ENCODE results near the gene SLC7A6OS. TPM values are rescaled to one million over a fixed set of nuclear protein-coding genes. Genes with fewer than 3 reads are reported as not detected.

SLC7A6OS gene
- total and polyA plus RNA-seq, 4 experiments from 2014 or later: 22.4 to 55.8 (median 38.6) TPM

- Histone ChIP-seq H3K9me3 (ENCODE audit: control insufficient read depth in 1 of 2, low read length in 2 of 2) (no peaks in the 10 kb centered on the region), H3K36me3 (ENCODE audit: insufficient read depth, low read length) (peaks cover 13% of the 10 kb centered on the region), H3K27me3 (ENCODE audit: insufficient read depth, low read length) (no peaks in the 10 kb centered on the region), H3K4me3 (ENCODE audit: low read length in 2 of 2) (no peak overlapping the region), H3K27ac (ENCODE audit: low read depth, low read length) (no peak overlapping the region), H3K4me1 (ENCODE audit: insufficient read depth, low read length) (peaks cover 16% of the 10 kb centered on the region)
- Mint-ChIP-seq H3K27me3 (no peaks in the 10 kb centered on the region), H3K9me3 (no peaks in the 10 kb centered on the region), H3K4me3 (no peak overlapping the region), H3K4me1 (peaks cover 8 to 19% (median 16%) of the 10 kb centered on the region in 4 donors), H3K27ac (peak overlapping the region in 3 of 7 donors; percentile 5 to 89 (median 79)), H3K36me3 (peaks cover 26 to 46% of the 10 kb centered on the region in 2 donors)
- intact Hi-C loops (cut with micrococcal nuclease): no loop called here
- CTCF ChIA-PET (ENCODE audit: partially characterized antibody): interaction anchor here (0.7 to 18.1 kb wide), 2 partner anchors 72 to 838 kb away, joined by 3 to 575 read pairs; partner anchors contain the start of gene SLC7A6
- no peak for DNase-seq
- POLR2A ChIA-PET (ENCODE audit: partially characterized antibody): interaction anchor here (1.1 kb wide), 1 partner anchor 70 kb away, joined by 4 read pairs; no protein-coding TSS in a partner anchor
Observed at GRCh38 chr16:68332411-68333121, 21.8 kb upstream of the SLC7A6OS start.

- intact Hi-C loops (cut with micrococcal nuclease): no loop called here
- Mint-ChIP-seq H3K27ac (peak overlapping the region in 3 of 7 donors; percentile 5 to 89 (median 47)), H3K9me3 (no peaks in the 10 kb centered on the region), H3K36me3 (peaks cover 25 to 43% of the 10 kb centered on the region in 2 donors), H3K4me1 (peaks cover 11 to 19% (median 16%) of the 10 kb centered on the region in 4 donors), H3K27me3 (no peaks in the 10 kb centered on the region), H3K4me3 (no peak overlapping the region)
- peaks cover 16% of the 10 kb centered on the region for H3K4me1 ChIP-seq (ENCODE audit: insufficient read depth, low read length)
- no peaks in the 10 kb centered on the region for H3K9me3 ChIP-seq (ENCODE audit: control insufficient read depth in 1 of 2, low read length in 2 of 2)
- no peaks in the 10 kb centered on the region for H3K27me3 ChIP-seq (ENCODE audit: insufficient read depth, low read length)
- ChIA-PET CTCF (ENCODE audit: partially characterized antibody) (interaction anchor here (18.1 kb wide), 1 partner anchor 71 kb away, joined by 575 read pairs; the partner anchor contains the start of gene SLC7A6), POLR2A (ENCODE audit: partially characterized antibody) (interaction anchor here (1.1 kb wide), 1 partner anchor 69 kb away, joined by 4 read pairs; no protein-coding TSS in a partner anchor)
- no peak overlapping the region for H3K4me3 ChIP-seq (ENCODE audit: low read length in 2 of 2)
- peaks cover 7% of the 10 kb centered on the region for H3K36me3 ChIP-seq (ENCODE audit: insufficient read depth, low read length)
- no peak for DNase-seq
- H3K27ac ChIP-seq (ENCODE audit: low read depth, low read length): no peak overlapping the region
Observed at GRCh38 chr16:68331879-68332410, 21.2 kb upstream of the SLC7A6OS start.

- Histone ChIP-seq H3K4me3 (ENCODE audit: low read length in 2 of 2) (no peak overlapping the region), H3K27me3 (ENCODE audit: insufficient read depth, low read length) (no peaks in the 10 kb centered on the region), H3K36me3 (ENCODE audit: insufficient read depth, low read length) (peaks cover 16% of the 10 kb centered on the region), H3K4me1 (ENCODE audit: insufficient read depth, low read length) (peaks cover 16% of the 10 kb centered on the region), H3K27ac (ENCODE audit: low read depth, low read length) (no peak overlapping the region), H3K9me3 (ENCODE audit: control insufficient read depth in 1 of 2, low read length in 2 of 2) (no peaks in the 10 kb centered on the region)
- Mint-ChIP-seq H3K9me3 (no peaks in the 10 kb centered on the region), H3K36me3 (peaks cover 18 to 45% of the 10 kb centered on the region in 2 donors), H3K27me3 (no peaks in the 10 kb centered on the region), H3K4me3 (no peak overlapping the region), H3K27ac (peak overlapping the region in 6 of 7 donors; percentile 5 to 39 (median 14)), H3K4me1 (peaks cover 8 to 19% (median 14%) of the 10 kb centered on the region in 4 donors)
- POLR2A ChIA-PET (ENCODE audit: partially characterized antibody): interaction anchor here (0.6 to 4.1 kb wide), 9 partner anchors 43 to 745 kb away, joined by 3 to 70 read pairs (median 4); partner anchors contain the start of genes PLA2G15 and SLC7A6
- intact Hi-C loops (cut with micrococcal nuclease): loop anchor here (1.0 kb wide), 3 partner anchors 18 to 89 kb away; partner anchors contain the start of gene PRMT7
- DNase-seq: no peak
- CTCF ChIA-PET (ENCODE audit: partially characterized antibody): interaction anchor here (0.6 to 18.1 kb wide), 35 partner anchors 10 to 288 kb away, joined by 3 to 575 read pairs (median 6); partner anchors contain the start of genes PLA2G15, PRMT7, SLC7A6 and SLC7A6OS
Observed at GRCh38 chr16:68328860-68329390, 18.2 kb upstream of the SLC7A6OS start.

GRCh38 chr16:68328151-68328859 lies 17.6 kb upstream of the SLC7A6OS start:
- intact Hi-C loops (cut with micrococcal nuclease): loop anchor here (1.0 kb wide), 3 partner anchors 17 to 88 kb away; partner anchors contain the start of gene PRMT7
- ChIA-PET CTCF (ENCODE audit: partially characterized antibody) (interaction anchor here (0.6 to 18.1 kb wide), 36 partner anchors 10 to 287 kb away, joined by 3 to 575 read pairs (median 6); partner anchors contain the start of genes PLA2G15, PRMT7, SLC7A6 and SLC7A6OS), POLR2A (ENCODE audit: partially characterized antibody) (interaction anchor here (0.6 to 4.1 kb wide), 10 partner anchors 17 to 744 kb away, joined by 3 to 70 read pairs (median 4); partner anchors contain the start of genes PRMT7, SLC7A6 and SLC7A6OS)
- Histone ChIP-seq H3K36me3 (ENCODE audit: insufficient read depth, low read length) (peaks cover 16% of the 10 kb centered on the region), H3K9me3 (ENCODE audit: control insufficient read depth in 1 of 2, low read length in 2 of 2) (no peaks in the 10 kb centered on the region), H3K4me1 (ENCODE audit: insufficient read depth, low read length) (peaks cover 16% of the 10 kb centered on the region), H3K4me3 (ENCODE audit: low read length in 2 of 2) (no peak overlapping the region), H3K27me3 (ENCODE audit: insufficient read depth, low read length) (no peaks in the 10 kb centered on the region), H3K27ac (ENCODE audit: low read depth, low read length) (no peak overlapping the region)
- Mint-ChIP-seq H3K36me3 (peaks cover 18 to 48% of the 10 kb centered on the region in 2 donors), H3K27ac (peak overlapping the region; percentile 5 to 88 (median 19)), H3K27me3 (no peaks in the 10 kb centered on the region), H3K4me1 (peaks cover 8 to 19% (median 14%) of the 10 kb centered on the region in 4 donors), H3K4me3 (no peak overlapping the region), H3K9me3 (no peaks in the 10 kb centered on the region)
- DNase-seq: peak; percentile 77 to 83 (median 78)

- Mint-ChIP-seq H3K9me3 (no peaks in the 10 kb centered on the region), H3K4me3 (no peak overlapping the region), H3K27me3 (no peaks in the 10 kb centered on the region), H3K36me3 (peaks cover 23 to 45% of the 10 kb centered on the region in 2 donors), H3K27ac (peak overlapping the region in 1 of 7 donors; percentile 50), H3K4me1 (peaks cover 5 to 10% (median 8%) of the 10 kb centered on the region in 4 donors)
- Histone ChIP-seq H3K36me3 (ENCODE audit: insufficient read depth, low read length) (peaks cover 14% of the 10 kb centered on the region), H3K4me3 (ENCODE audit: low read length in 2 of 2) (no peak overlapping the region), H3K9me3 (ENCODE audit: control insufficient read depth in 1 of 2, low read length in 2 of 2) (no peaks in the 10 kb centered on the region), H3K4me1 (ENCODE audit: insufficient read depth, low read length) (peaks cover 9% of the 10 kb centered on the region), H3K27ac (ENCODE audit: low read depth, low read length) (no peak overlapping the region), H3K27me3 (ENCODE audit: insufficient read depth, low read length) (no peaks in the 10 kb centered on the region)
- POLR2A ChIA-PET (ENCODE audit: partially characterized antibody): interaction anchor here (1.3 to 1.8 kb wide), 3 partner anchors 14 to 80 kb away, joined by 3 to 6 read pairs (median 6); partner anchors contain the start of genes PRMT7, SLC7A6 and SLC7A6OS
- CTCF ChIA-PET (ENCODE audit: partially characterized antibody): interaction anchor here (0.6 to 18.1 kb wide), 5 partner anchors 16 to 64 kb away, joined by 3 to 575 read pairs (median 3); partner anchors contain the start of gene SLC7A6
- DNase-seq: no peak
- intact Hi-C loops (cut with micrococcal nuclease): no loop called here
Observed at GRCh38 chr16:68324780-68325357, 14.1 kb upstream of the SLC7A6OS start.

- no peak overlapping the region for H3K4me3 Mint-ChIP-seq
- H3K27me3 ChIP-seq (ENCODE audit: insufficient read depth, low read length): no peaks in the 10 kb centered on the region
- no peaks in the 10 kb centered on the region for H3K9me3 ChIP-seq (ENCODE audit: control insufficient read depth in 1 of 2, low read length in 2 of 2)
- H3K36me3 ChIP-seq (ENCODE audit: insufficient read depth, low read length): peaks cover 19% of the 10 kb centered on the region
- H3K4me1 Mint-ChIP-seq: peaks cover 5 to 13% (median 9%) of the 10 kb centered on the region in 4 donors
- H3K27me3 Mint-ChIP-seq: no peaks in the 10 kb centered on the region
- CTCF ChIA-PET (ENCODE audit: partially characterized antibody): interaction anchor here (0.9 to 18.1 kb wide), 2 partner anchors 34 to 64 kb away, joined by 3 to 575 read pairs; partner anchors contain the start of gene SLC7A6
- peaks cover 9% of the 10 kb centered on the region for H3K4me1 ChIP-seq (ENCODE audit: insufficient read depth, low read length)
- POLR2A ChIA-PET (ENCODE audit: partially characterized antibody): interaction anchor here (1.3 to 1.8 kb wide), 3 partner anchors 13 to 80 kb away, joined by 3 to 6 read pairs (median 6); partner anchors contain the start of genes PRMT7, SLC7A6 and SLC7A6OS
- peaks cover 26 to 47% of the 10 kb centered on the region in 2 donors for H3K36me3 Mint-ChIP-seq
- no peak overlapping the region for H3K27ac Mint-ChIP-seq
- no peak overlapping the region for H3K27ac ChIP-seq (ENCODE audit: low read depth, low read length)
- H3K9me3 Mint-ChIP-seq: no peaks in the 10 kb centered on the region
- intact Hi-C loops (cut with micrococcal nuclease): no loop called here
- DNase-seq: no peak
- H3K4me3 ChIP-seq (ENCODE audit: low read length in 2 of 2): no peak overlapping the region
Observed at GRCh38 chr16:68324336-68324735, 13.6 kb upstream of the SLC7A6OS start.

Data from CD4-positive, alpha-beta memory T cell (primary cell).